HEK293 (cell line): ENCODE data around the gene STX18.
"Not testable (repeated sequence)": the region's sequence is repeated elsewhere in the genome, so short reads cannot be mapped to it uniquely, and the experiment has no call there.

Experiments
- KLF9 ChIP-seq: fragments of 450-650 bp; formaldehyde crosslinking; IDR thresholded peaks from 2 replicates; pipeline ENCODE4 v1.5.1; 2016; ENCODE audit warnings: missing biosample characterization, missing genetic modification characterization, low read depth
- ZNF24 ChIP-seq: fragments of 450-650 bp; formaldehyde crosslinking; IDR thresholded peaks from 2 replicates; pipeline ENCODE4 v1.5.1; 2016; ENCODE audit warnings: missing biosample characterization, missing genetic modification characterization

DNA sequence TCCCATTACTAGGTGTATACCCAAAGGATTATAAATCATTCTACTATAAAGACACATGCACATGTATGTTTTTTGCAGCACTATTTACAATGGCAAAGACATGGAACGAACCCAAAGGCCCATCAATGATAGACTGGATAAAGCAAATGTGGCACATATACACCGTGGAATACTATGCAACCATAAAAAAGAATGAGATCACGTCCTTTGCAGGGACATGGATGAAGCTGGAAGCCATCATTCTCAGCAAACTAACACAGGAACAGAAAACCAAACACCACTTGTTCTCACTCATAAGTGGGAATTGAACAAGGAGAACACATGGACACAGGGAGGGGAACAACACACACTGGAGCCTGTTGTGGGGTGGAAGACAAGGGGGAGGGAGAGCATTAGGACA lies 31.2 kb downstream of the STX18 start:
- TF ChIP-seq KLF9, ZNF24 (tag by site-specific recombination): not testable (repeated sequence)
